Measurements from ENCODE around the gene ZYX. TPM values are rescaled to one million over a fixed set of nuclear protein-coding genes. Genes with fewer than 3 reads are reported as not detected.

The ZYX gene, protein sequence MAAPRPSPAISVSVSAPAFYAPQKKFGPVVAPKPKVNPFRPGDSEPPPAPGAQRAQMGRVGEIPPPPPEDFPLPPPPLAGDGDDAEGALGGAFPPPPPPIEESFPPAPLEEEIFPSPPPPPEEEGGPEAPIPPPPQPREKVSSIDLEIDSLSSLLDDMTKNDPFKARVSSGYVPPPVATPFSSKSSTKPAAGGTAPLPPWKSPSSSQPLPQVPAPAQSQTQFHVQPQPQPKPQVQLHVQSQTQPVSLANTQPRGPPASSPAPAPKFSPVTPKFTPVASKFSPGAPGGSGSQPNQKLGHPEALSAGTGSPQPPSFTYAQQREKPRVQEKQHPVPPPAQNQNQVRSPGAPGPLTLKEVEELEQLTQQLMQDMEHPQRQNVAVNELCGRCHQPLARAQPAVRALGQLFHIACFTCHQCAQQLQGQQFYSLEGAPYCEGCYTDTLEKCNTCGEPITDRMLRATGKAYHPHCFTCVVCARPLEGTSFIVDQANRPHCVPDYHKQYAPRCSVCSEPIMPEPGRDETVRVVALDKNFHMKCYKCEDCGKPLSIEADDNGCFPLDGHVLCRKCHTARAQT
- total RNA-seq, result 17.2 and 41.5 TPM in 2 replicates

DNA sequence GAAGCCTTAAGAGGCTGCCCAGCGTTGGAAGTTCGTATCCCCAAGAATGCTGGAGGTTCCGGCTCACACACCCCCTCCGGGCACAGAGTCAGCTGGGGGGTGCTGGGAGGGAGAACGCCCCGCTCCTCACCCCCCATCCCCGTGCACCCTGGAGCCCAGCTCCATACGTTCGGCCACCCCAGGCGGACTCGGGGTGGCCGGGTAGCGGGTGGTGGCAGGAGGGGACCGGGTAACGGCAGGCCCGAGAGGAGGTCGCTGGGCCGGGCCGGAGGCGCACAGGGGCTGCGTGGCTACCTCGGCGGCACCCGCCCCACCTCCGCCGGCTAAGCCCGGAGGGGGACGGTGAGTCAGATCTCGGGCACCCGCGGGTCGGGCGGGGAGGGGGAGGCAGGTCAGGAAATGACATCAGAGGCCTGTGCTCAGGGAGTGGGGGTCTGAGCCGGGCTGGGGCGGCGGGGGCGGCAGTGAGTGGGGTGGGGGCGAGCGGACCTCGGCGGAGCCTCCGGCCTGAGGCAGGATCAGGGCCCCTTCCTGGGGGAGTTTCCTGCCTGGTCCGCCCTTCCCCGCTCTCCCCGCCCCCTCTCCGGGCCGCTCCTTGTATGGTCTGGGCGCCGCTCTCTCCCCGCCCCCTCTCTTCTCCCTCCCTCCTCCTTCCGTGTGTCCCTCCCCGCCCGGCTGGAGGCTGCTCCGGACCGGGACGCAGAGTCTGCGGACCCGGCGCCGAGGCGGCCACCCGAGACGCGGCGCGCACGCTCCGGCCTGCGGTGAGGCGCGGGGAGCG lies at the start of gene ZYX:
Gene ZYX, plus strand, starts transcription at position 700 of the 781 bp plus-strand sequence. CDS start 227 bp downstream, outside the sequence.

GRCh38 chr7:143362131-143363015 lies 18.8 kb upstream of the ZYX start, which contains the start of gene FAM131B:
Gene FAM131B, minus strand, starts transcription at chr7:143362713. Its CDS starts 110 bp downstream, at chr7:143362603.

GRCh38 chr7:143408686-143409561 lies 27.8 kb downstream of the ZYX start, which contains the start of gene EPHA1:
Gene EPHA1, minus strand, starts transcription at chr7:143408856. Its CDS starts 51 bp downstream, at chr7:143408805.

Other genes starting within 250 kb of the ZYX start
- not detected in 2 replicates for gene PIP, start 249.3 kb upstream of the ZYX start, total RNA-seq
- gene TAS2R39, start 197.9 kb upstream of the ZYX start, total RNA-seq, result not detected in 2 replicates
- gene TAS2R40, start 159.3 kb upstream of the ZYX start, total RNA-seq, result not detected in 2 replicates
- gene GSTK1, start 117.9 kb upstream of the ZYX start, total RNA-seq, result 83.1 and 87.4 TPM in 2 replicates
- not detected in 2 replicates for gene TMEM139, start 96.4 kb upstream of the ZYX start, total RNA-seq
- gene CASP2, start 93.0 kb upstream of the ZYX start, total RNA-seq, result 15.3 and 15.6 TPM in 2 replicates
- gene CLCN1, start 65.2 kb upstream of the ZYX start, total RNA-seq, result not detected in 2 replicates
- 1.6 and 2.0 TPM in 2 replicates for gene FAM131B, start 18.6 kb upstream of the ZYX start, total RNA-seq
- not detected in 2 replicates for gene EPHA1, start 27.5 kb downstream of the ZYX start, total RNA-seq
- not detected in 2 replicates for gene TAS2R60, start 62.1 kb downstream of the ZYX start, total RNA-seq
- not detected in 2 replicates for gene TAS2R41, start 96.5 kb downstream of the ZYX start, total RNA-seq
- gene CTAGE15, start 190.5 kb downstream of the ZYX start, total RNA-seq, result 0.06 and 0.13 TPM in 2 replicates
- 1.1 and 1.7 TPM in 2 replicates for gene TCAF2, start 239.6 kb downstream of the ZYX start, total RNA-seq